Measurements from ENCODE around the gene PARVG.

PARVG gene

DNA sequence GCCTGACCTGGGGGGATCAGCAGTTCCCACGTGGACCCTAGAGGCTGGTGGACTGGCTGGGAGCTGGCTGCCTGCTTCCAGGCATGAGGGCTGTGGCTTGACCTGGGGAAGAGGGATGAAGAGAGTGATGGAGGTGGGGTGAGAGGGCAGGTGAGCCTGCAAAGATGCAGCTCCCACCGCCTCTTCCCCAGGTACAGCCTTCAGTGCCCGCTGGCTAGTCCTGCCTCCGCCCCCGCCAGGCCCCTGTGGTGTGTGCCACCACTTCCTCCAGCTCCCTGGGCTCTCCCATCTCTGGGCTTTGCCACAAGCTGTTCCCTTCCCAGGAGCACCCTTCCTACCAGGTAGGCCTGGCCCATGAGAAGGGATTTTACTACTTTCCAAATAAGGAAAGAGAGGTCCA, 19.1 kb downstream of the PARVG start:
- no peak for DNase-seq

DNA sequence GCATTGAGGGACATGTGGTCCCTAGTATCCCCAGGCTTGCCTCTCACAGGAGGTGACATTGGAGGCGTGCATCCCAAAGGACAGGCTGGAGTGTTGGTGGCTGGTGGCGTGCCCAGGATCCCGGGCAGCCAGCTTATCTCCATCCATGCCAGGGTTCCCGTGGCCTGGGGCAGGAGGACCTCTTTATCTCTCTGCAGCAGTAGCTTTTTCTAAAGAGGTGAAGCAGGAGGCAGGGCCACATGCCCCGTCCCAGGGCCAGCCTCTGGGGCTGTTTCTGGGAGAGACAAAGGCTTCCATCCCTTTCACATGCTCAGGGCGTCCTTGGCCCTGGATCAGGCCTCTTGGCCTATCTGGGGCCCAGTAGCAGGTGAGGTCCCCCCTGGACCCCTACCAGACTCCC, 19.7 kb downstream of the PARVG start:
- DNase-seq, result no peak

DNA sequence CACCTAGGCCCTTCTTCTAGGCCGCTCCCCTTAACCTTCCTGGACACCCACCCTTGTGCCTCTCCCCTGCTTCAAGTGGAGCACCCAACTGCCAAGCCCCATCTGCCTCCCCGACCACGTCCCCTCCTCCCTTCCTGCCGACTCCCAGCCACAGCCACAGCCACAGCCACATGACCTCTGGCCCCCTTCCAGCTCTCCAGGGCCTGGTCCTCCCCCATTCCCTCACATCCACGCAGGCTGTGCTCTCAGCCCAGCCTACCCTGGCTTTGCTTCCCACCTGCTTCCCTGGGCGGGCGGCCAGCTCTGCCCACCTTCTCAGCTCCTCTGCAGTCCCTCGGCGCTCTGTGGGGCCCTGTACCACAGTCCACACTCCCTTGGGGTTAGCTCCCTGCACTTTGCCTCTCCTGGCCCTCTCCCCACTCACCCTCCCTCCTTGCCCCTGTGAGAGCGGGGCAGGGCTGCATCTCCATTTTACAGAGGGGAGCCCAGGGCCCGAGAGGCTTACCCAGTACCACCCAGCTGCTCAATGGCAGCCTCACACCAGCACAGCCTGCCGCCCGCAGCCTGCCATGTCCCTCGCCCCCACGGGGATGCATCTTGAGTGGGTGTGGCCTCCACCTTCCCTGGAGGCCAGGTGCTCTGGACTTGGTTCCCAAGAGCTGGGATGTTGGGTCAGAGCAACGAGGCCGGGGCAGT, 20.3 kb downstream of the PARVG start:
- no peak for DNase-seq

DNA sequence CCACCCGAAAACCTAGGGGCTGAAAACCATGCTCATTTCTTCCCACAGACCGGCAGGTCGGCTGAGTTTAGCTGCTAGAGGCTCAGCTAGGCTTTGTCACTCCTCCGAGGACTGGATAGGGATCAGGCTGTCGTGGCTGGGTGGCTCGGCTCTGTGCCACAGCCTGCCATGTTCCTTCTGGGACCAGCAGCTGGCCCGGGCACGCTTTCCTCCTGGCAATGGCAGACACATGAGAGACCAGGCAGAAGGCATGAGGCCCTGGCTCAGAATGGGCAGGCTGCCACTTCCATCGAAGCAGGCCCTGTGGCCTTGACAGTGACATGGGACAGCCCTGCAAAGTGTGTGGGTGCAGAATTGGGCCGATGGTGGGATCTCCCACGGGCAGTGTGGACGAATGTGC, 20.9 kb downstream of the PARVG start:
- DNase-seq, result no peak

DNA sequence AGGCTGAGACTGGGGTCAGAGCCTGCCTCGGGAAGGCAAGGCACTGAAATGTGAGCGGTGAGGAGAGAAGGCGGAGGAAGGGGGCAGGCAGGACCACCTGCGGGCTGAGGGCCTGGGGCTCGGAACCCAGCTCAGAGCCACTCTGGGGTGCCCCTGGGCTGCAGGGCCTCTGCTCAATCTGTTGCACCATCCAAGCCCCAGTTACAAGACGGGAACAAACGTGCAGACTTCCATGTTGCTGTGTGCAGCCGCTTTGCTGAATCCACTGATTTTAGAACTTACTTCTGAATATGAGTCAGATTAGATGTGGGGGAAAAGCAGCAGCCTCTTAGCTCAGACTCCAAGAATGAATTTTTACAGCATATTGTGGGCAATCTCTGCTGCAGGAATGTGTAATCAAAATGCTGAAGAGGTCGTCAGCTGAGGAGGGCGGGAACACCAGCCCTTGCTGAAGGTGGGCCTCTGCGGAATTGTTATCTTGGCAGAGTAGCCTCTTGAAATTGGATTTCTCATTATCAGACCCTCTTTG, 21.6 kb downstream of the PARVG start:
- DNase-seq, result peak; percentile 30

DNA sequence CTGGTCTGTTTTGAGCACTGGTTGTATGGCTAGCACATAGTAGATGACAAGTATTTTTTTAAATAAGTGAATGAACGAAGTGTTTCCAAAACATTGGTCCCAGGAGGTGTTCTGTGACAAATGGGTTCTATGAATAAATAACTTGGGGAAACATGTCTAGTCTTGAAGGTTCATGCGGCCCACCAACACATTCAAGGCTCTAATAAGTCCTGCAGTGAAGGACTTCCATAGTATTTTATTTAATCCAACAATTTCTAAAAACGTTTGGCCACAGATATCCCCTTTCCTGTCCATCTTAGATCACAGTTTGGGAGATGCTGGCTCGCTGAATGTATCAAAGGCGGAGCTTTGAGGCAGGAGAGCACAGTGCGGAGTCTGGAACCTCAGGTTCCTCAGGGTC, 22.5 kb downstream of the PARVG start:
- DNase-seq, result no peak

DNA sequence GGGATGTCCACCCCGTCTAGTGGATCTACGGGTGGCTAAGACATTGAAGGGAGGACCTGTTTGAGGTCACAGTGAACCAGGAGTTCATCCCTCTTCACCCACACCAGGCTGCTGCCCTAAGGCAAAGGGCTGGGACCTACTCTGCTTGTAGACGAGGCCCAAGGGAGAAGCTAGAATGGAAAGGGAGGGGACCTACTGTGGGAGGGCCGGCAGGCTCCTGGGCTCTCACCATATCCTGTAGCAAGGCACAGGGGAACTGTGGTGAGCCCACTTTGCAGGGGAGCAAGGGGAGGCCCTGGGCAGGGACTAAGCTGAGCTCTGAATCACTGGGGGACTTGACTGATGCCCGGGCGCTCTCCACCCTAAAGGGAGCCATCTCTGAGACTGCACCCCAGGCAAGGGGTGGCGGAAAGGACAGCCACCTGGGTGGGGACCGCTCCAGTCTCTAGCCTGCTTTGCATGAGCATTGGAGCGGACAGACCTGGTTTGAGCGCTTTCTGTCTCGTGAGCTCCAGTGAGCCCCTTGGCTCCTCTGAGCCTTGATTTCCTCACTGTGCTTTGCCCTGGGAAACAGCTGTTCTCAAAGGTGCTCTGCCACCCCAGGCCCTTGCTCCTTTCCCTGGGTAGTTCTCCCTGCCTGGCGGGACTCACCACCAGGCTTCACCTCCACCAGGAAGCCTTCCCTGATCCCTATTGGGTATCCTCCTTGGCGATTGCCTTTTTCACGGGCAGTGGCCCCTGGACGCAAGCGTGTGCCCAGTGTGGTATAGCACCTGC, 24.2 kb downstream of the PARVG start:
- no peak for DNase-seq

DNA sequence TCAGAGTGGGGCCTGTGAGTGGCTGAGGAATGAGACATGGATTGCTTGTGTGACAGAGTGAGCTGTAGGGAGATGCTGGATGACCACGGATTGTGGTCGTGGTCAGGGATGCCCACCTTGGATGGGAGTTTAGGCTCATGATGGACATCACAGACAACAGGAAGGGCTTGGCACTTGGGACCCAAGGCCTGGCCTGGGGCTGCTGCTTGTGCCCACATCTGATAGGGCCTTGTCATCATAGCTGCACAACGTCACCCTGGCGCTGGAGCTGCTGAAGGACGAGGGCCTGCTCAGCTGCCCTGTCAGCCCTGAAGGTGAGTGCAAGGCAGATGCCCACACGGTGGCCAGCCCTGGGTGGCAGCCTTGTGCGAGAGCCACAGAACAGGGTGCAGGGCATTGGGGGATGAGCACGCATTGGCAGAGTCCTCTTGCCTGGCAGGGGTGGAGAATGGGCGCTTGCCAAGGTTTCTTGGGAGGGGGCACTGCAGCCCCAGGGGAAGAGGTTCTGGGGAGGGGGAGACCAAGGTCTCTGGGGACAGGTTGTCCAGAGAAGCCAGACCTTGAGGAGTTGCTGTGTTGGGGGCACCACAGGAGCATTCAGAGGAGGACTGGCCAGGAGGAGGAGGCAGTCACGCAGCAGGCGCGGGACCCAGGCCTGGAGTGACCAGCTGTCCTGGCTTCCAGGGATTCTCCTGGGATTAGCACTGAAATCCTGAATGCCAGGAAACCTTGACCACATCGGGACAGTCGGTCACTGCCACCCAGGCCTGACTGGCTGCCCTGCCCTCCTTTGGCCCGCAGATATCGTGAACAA, 25.0 kb downstream of the PARVG start:
- DNase-seq, result no peak

DNA sequence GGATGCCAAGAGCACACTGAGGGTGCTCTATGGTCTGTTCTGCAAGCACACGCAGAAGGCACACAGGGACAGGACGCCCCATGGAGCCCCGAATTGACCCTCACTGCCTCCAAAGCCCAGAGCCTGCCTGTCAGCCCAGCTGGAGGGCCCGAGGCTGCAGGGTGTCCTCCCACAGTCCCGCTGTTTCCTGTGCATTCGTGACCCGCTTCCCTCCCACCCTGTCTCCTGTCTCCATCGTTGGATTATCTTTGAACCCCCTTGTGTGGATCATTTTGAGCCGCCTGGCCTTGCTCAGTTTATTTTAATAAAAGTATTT, 25.6 kb downstream of the PARVG start:
- DNase-seq, result no peak

DNA sequence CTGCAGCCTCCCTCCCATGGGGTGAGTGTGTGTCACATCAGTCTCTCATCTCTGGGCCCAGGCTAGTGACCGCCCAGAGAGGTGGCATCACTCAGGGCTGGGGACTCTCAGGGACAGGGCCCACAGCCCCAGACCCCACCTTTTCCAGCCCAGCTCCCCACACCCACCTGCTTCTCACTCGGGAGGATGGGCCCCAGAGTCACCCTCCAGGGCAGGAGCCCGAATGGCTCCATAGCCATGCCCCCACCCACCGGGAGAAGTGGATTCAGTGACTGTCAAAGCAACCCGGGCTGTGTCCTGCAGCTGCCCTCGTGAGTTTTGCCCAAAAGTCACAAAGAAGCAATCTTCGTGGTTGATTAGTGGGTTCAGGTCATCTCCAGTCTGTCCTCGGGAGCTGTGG, 26.0 kb downstream of the PARVG start:
- DNase-seq, result no peak

DNA sequence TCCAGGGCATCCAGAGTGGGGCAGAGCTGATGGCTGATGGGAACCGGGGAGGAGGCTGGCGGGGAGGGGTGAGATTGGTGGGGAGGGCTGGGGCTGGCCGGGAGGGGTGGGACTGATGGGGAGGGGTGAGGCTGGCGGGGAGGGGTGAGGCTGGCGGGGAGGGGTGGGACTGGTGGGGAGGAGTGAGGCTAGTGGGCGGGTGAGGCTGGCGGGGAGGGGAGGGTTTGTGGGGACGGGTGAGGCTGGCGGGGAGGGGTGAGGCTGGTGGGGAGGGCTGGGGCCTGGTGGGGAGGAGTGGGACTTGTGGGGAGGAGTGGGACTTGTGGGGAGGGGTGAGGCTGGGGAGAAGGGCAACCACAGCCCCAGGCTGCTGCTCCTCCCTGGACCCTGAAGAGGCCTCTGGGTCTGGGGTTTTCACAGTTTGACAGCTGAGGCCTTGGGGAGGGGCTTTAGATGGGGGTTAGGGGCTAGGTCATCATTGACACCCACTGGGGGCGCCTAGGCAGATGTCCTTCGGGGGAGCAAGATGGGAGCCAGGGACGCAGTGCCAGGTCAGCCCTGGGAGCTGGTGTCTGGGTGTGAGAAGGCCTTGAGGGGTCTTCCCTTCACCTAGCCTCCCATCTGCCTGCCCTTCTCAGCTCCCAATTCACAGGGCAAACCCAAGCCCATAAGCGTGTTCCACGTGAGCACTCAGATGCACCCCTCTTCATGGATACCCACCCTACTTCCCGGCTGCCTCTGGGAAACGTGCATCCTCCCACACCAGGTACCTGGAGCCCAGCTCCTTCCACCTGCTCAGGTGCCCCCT, 26.7 kb downstream of the PARVG start:
- no peak for DNase-seq

DNA sequence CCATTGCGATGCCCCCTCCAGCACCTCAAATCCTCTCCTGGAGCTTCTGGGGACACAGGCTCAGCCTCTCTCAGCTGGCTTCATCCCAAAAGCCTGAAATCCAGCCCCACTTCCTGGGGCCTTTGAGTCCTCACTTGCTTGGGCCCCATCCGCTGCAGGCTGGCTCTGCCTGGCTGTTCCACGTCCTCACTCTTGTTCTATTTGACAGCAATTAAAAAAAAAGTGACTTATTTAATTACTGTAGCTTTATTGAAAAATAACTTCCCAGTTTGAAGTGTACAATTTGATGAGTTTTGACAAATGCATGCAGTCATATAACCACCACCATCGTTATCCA, 27.2 kb downstream of the PARVG start:
- DNase-seq, result no peak

DNA sequence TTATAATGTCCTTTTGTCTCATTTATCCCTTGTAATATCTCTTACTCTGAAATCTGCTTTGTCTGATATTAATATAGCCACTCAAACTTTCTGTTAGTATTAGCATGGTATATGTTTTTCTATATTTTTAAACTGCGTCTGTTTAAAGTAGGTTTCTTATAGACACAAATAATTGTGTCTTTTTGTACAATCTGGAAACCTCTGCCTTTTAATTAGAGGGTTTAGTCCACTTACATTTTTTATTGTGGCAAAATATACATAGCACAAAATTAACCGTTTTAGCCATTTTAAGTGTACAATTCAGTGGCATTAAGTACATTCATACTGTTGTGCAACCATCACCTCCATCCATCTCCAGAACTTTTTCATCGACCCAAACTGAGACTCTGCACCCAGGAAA, 28.6 kb downstream of the PARVG start:
- no peak for DNase-seq

DNA sequence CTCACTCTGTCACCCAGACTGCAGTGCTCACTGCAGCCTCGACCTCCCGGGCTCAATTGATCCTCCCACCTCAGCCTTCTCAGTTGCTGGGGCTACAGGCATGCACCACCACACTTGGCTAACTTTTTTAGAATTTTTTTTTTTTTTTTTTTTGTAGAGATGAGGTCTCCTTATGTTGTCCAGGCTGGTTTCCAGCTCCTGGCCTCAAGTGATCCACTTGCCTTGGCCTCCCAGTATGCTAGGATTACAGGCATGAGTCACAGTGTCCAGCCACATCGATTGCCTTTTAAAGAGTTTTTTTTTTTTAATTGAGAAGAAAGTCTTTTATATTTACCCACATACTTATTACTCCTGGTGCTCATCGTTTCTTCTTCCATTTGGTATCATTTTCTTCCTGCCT, 30.0 kb downstream of the PARVG start:
- no peak for DNase-seq

DNA sequence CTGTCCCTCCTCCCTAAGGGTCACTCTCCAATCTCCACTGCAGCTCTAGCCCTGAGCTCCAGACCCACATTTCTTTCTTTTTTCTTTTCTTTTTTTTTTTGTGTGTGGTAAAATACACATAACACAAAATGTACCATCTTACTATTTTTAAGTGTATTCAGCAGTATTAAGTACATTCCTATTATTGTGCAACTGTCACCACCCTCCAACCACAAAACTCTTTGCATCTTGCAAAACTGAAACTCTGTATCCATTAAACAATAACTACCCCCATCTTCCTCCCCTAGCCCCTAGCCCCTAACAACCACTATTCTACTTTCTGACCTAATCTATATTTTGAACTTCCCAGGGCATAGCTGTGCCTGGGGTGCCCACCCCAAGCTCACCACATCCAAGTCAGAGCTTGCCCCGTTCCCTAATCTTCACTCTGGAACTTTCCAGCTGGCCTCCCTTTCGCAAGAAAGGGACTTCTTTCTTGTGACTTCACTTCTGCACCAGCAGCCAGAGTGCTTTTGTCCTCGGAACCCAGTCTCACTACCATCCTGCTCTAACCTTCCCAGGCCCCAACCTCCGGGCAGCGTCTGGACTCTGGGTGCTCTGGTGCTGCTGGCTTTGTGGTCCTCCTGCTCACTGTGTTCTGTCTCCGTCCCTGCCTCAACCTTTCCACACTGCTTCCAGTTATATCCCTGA, 30.7 kb downstream of the PARVG start:
- no peak for DNase-seq

DNA sequence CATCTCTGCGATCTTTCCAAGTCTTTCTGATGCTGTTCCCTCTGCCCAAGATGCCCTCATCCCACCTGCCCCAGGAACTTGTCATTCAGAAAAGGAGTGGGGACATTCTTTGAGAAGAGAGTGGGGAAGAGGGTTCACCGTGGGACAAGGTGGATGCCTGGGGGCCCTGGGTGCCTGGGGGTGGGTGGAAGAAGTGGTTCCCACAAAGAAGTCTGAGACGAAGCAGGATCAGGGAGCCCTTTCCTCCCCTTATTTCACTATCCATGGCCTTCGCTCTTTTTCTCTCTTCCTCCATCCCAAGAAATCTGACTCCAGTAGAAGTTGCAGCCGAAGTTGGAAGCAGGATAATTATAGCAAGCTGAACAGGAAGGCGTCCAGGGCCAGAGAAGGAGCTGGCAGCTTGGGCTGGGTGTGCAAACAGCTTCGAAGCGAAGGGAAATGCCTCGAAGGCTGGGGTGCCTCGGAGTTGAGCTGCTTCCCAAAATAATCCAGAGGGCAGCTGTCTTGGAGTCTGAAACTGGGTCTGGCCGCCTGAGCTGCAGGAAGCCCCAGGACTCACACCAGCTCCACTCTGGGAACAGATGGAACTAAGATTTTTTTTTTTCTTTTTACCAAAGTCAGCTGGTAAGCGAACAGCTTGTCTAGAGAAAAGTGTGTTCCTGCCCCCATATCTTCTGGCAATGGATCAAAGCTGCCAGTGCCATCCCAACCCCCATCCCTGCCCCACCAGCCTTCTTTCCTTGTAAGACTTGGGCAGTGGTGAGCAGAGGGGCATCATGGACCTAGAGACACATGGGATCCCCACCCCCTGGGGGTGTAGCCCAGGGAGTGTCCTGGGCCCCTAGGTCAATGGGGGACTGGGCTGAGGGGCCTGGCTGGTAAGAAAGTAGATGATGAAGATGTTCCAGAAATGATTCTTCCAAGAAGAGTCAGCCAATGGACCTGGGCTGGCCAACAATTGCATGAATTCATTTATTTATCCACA, 31.5 kb downstream of the PARVG start:
- no peak for DNase-seq

DNA sequence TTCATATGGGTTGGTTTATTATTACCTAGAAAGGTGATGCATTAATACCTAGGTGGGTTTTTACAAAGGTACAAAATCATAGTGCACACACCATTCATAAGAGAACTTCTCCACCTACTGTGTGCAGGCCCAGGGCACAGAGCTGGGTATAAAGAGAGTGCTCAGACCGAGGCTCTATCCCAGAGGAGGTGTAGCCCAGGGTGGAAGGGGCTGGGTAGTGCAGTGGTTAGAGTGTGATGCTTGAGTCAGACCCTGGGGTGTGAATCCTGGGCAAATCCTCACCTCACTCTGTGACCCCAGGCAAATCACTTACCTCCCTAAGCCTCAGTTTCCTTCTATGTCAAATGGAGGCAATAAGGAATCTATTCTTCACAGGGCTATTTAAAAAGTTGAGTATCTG, 32.2 kb downstream of the PARVG start:
- no peak for DNase-seq

DNA sequence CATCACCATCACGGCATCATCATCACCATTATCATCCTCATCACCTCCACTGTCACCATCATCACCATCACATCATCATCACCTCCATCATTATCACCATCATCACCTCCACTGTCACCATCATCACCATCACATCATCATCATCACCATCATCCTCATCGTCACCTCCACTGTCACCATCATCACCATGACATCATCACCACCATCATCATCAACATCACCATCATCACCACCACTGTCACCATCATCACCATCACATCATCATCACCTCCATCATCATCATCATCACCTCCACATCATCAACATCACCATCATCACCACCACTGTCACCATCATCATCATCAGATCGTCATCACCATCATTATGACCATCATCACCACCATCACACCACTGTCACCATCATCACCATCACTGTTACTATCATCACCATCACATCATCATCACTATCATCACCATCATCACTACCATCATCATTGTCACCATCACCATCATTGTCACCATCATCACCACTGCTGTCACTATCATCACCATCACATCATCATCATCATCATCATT, 32.8 kb downstream of the PARVG start:
- no peak for DNase-seq

DNA sequence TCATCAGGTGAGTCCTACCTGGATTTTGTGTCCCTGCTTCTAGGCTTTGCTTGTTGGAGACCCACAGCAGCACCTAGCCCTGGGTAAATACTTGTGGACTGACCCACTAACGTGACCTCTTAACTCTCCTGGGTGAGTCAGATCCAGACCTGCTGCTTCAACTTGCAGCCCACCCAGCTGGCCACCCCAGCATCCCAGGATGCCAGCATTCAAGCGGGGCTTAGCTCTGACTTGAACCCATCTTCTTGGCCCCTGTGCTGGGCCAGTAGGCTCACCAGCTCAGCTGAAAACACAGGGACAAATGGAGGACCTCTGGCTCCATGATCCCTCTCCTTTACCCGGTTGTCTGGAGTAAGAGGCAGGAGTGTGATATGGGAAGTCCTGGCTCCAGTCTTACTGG, 33.5 kb downstream of the PARVG start:
- DNase-seq, result no peak

DNA sequence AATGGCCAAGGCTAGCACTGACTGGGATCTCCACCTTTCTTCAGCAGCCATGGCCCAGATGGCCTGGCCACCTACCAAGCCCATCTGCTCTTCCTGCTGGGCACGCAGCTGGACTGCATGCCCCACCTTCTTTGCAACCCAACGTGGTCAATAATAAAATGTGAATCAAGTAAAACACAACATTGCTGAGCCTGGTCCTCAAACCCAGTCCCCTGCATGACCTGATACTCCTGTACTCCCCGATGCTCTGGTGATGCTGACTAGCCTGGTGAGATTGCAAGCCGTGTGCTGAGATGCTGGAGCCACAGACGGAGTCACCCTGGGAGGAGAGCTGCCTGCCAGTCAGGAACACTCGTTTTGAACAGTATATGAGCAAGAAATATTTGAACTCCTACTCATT, 34.0 kb downstream of the PARVG start:
- no peak for DNase-seq

DNA sequence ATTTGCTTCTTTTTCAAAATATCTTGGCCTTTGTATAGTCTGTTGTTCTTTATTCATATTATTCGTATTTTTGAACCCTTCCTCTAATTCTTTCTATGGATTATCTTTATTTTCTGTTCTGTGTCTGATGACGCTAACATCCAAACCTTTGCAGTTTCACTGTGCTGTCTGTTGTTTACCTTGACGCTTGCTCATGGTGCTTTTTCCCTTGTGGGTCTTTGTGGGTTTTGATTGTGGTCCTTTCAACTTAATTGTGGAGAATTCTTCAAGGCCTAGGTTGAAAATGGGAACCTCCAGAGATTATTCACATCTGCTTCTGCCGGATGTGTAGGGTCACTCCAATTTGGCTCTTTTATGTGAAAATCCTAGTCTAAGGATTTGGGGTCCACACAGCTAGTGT, 34.6 kb downstream of the PARVG start:
- DNase-seq, result no peak
